GM12878 (cell line): ENCODE data around the gene RAB44. TPM values are rescaled to one million over a fixed set of nuclear protein-coding genes. Genes with fewer than 3 reads are reported as not detected.
A peak's percentile ranks its signal among the peaks of the same experiment; 100 is the strongest.

Experiments
- ATAC-seq: fragments of 200-7000 bp; cut with Tn5 transposase; 3 replicates; pipeline ENCODE4 v1.9.1; 2020; ENCODE audit warnings: mild to moderate bottlenecking, moderate library complexity
- BruUV-seq: library from RNA; stranded (reverse); fragments of 400-500 nt; replicated peaks from 2 replicates; lab custom pipeline; 2021; lab: Mats Ljungman, UMichigan
- CTCF ChIA-PET: fragments of 300-600 bp; sonication (Branson Sonifier 250); formaldehyde crosslinking; extraction: SDS; loops from one replicate; lab custom pipeline; 2021; ENCODE audit warnings: inconsistent platforms; lab: Yijun Ruan, JAX
- POLR2A ChIA-PET: fragments of 350-600 bp; formaldehyde crosslinking; extraction: SDS; loops from one replicate; lab custom pipeline; 2021; ENCODE audit warnings: inconsistent platforms; lab: Charles Lee
- RAD21 ChIA-PET: fragments of 300-600 bp; sonication (Branson Sonifier 250); formaldehyde crosslinking; loops from one replicate; lab custom pipeline; 2023; ENCODE audit warnings: antibody characterized with exemption; ENCODE audit not compliant: unreplicated experiment; lab: Charles Lee
- SMC1A ChIA-PET: fragments of 300-600 bp; sonication (Branson Sonifier 250); formaldehyde crosslinking; loops from one replicate; lab custom pipeline; 2023; ENCODE audit not compliant: unreplicated experiment, uncharacterized antibody; lab: Charles Lee
- DNase-seq: peaks from one replicate; pipeline ENCODE4 v3.0.0-alpha.2; 2011; ENCODE audit warnings: low read depth, low spot score
- FAIRE-seq: peaks from 3 replicates; lab custom pipeline; 2011; peaks lifted over from hg19 to GRCh38; lab: Jason Lieb, UNC
- H2AFZ ChIP-seq: 2 replicates; pipeline ENCODE4 v1.6.0; 2011; ENCODE audit warnings: low read depth, low read length, control low read depth; ENCODE audit not compliant: control insufficient read depth
- H3K27ac ChIP-seq: 2 replicates; pipeline ENCODE4 v1.5.1; 2011; ENCODE audit warnings: control low read depth; ENCODE audit not compliant: control insufficient read depth, insufficient read depth
- H3K27me3 ChIP-seq, 2 experiments: replicated peaks in 1 of 2; 2 replicates each; pipeline versions ENCODE4 v1.6.0 to v1.6.1; 2011; ENCODE audit warnings: low read length in 1 of 2; ENCODE audit not compliant: control insufficient read depth in 2 of 2, insufficient read depth in 2 of 2
- H3K36me3 ChIP-seq, 2 experiments: 2 replicates each; pipeline ENCODE4 v1.5.1; 2011; ENCODE audit warnings: low read length in 1 of 2; ENCODE audit not compliant: control insufficient read depth in 2 of 2, insufficient read depth in 2 of 2
- H3K4me1 ChIP-seq: 2 replicates; pipeline ENCODE4 v1.6.1; 2011; ENCODE audit warnings: mild to moderate bottlenecking, low read length, moderate library complexity, mixed read lengths; ENCODE audit not compliant: control insufficient read depth, insufficient read depth
- H3K4me2 ChIP-seq: 2 replicates; pipeline ENCODE4 v1.6.0; 2011; ENCODE audit warnings: control low read depth; ENCODE audit not compliant: control insufficient read depth, insufficient read depth
- H3K4me3 ChIP-seq: fragments of 200-600 bp; sonication (generic); 2 replicates; pipeline ENCODE4 v1.5.1; 2016
- H3K79me2 ChIP-seq: 2 replicates; pipeline ENCODE4 v1.6.0; 2011; ENCODE audit warnings: low read length; ENCODE audit not compliant: control insufficient read depth, insufficient read depth
- H3K9ac ChIP-seq: 2 replicates; pipeline ENCODE4 v1.8.0; 2011; ENCODE audit warnings: low read length, control low read depth, mixed read lengths; ENCODE audit not compliant: control insufficient read depth, insufficient read depth
- H3K9me3 ChIP-seq: replicated peaks from 3 replicates; pipeline ENCODE4 v1.5.1; 2011; ENCODE audit warnings: mild to moderate bottlenecking, low read length; ENCODE audit not compliant: control insufficient read depth, insufficient read depth
- H4K20me1 ChIP-seq: 2 replicates; pipeline ENCODE4 v1.6.0; 2011; ENCODE audit not compliant: control insufficient read depth, insufficient read depth
- ASH2L ChIP-seq: fragments of 300-600, 200-600 bp; sonication (generic); IDR thresholded peaks from 2 replicates; pipeline ENCODE4 v1.6.1; 2017; ENCODE audit warnings: low read depth, mild to moderate bottlenecking, borderline replicate concordance
- HDAC6 ChIP-seq: fragments of 200-600 bp; sonication (generic); IDR thresholded peaks from one replicate; pipeline ENCODE4 v1.8.0; 2017; ENCODE audit warnings: antibody characterized with exemption; ENCODE audit not compliant: unreplicated experiment
- HDGF ChIP-seq: fragments of 450-650 bp; IDR thresholded peaks from 2 replicates; pipeline ENCODE4 v1.6.1; 2016; ENCODE audit warnings: antibody characterized with exemption
- NFYB ChIP-seq: IDR thresholded peaks from 2 replicates; pipeline ENCODE4 v1.6.1; 2011; ENCODE audit warnings: low read depth, mild to moderate bottlenecking, low read length, improper control_type of control experiment, moderate library complexity; ENCODE audit not compliant: insufficient read depth
- PML ChIP-seq: IDR thresholded peaks from 2 replicates; pipeline ENCODE4 v1.6.1; 2012; ENCODE audit warnings: low read length, inconsistent platforms
- RELA ChIP-seq: fragments of 450-650 bp; IDR thresholded peaks from 2 replicates; pipeline ENCODE4 v1.8.0; 2014; ENCODE audit warnings: borderline replicate concordance; ENCODE audit not compliant: partially characterized antibody
- RUNX3 ChIP-seq: IDR thresholded peaks from 2 replicates; pipeline ENCODE4 v1.6.1; 2012; ENCODE audit warnings: low read length, inconsistent platforms
- SIN3A ChIP-seq: IDR thresholded peaks from 2 replicates; pipeline ENCODE4 v1.6.1; 2012; ENCODE audit warnings: low read depth, low read length, improper control_type of control experiment
- SMARCA5 ChIP-seq: fragments of 450-650 bp; IDR thresholded peaks from 2 replicates; pipeline ENCODE4 v1.6.1; 2017; ENCODE audit warnings: mild to moderate bottlenecking
- SP1 ChIP-seq: IDR thresholded peaks from one replicate; pipeline ENCODE4 v1.6.1; 2011; ENCODE audit warnings: low read depth, low read length
- TARDBP ChIP-seq: IDR thresholded peaks from 2 replicates; pipeline ENCODE4 v1.6.1; 2016; ENCODE audit warnings: borderline replicate concordance
- TBL1XR1 ChIP-seq: IDR thresholded peaks from 2 replicates; pipeline ENCODE4 v1.6.1; 2012; ENCODE audit warnings: low read depth, low read length, improper control_type of control experiment
- WRNIP1 ChIP-seq: IDR thresholded peaks from 2 replicates; pipeline ENCODE4 v1.6.1; 2011; ENCODE audit warnings: low read depth, low read length, improper control_type of control experiment, borderline replicate concordance
- ZNF384 ChIP-seq: IDR thresholded peaks from 2 replicates; pipeline ENCODE4 v1.6.1; 2012; ENCODE audit warnings: low read depth, mild to moderate bottlenecking, low read length, improper control_type of control experiment, borderline replicate concordance
- WGBS: methylation state at CpG from one replicate; pipeline ENCODE4 v1.1.6; 2016; ENCODE audit warnings: low lambda C conversion rate; ENCODE audit not compliant: insufficient replicate concordance, insufficient coverage; ENCODE audit errors: missing lambda C conversion rate; 5-methylcytosine and 5-hydroxymethylcytosine counted together
- in situ Hi-C: fragments of 300-500 bp; cut with MboI; formaldehyde crosslinking; loops from 9 replicates; pipeline ENCODE4 v1.14.3; 2018; ENCODE audit warnings: mixed read lengths
- intact Hi-C: fragments of 100-400 bp; cut with micrococcal nuclease; formaldehyde crosslinking; loops from one replicate; pipeline ENCODE4 v1.14.2; 2022; ENCODE audit not compliant: unreplicated experiment
- polyA plus RNA-seq, 11 experiments: library from polyadenylated mRNA; depleted of rRNA in 4 of 11; unstranded in 6 of 11; stranded (reverse) in 5 of 11; fragments of >200 nt; fragmentation: Nextera tagmentation in 4 of 11; fragmentation: Illumina TruSeq in 1 of 11; extraction: Ambion mirVana in 4 of 11; extraction: Trizol in 1 of 11; gene quantifications; 1 replicate in 1 of 11; 2 replicates in 10 of 11; pipeline versions ENCODE4 v1.2.1 to v1.2.3, GENCODE V29; 2011 to 2016; ENCODE audit warnings: inconsistent platforms in 2 of 11, missing spikeins in 2 of 11, low read depth in 1 of 11
- total RNA-seq, 4 experiments: library from RNA; depleted of rRNA in 3 of 4; stranded (reverse); fragments of >200 nt in 3 of 4; fragmentation: Illumina TruSeq in 1 of 4; extraction: Trizol in 1 of 4; gene quantifications; 2 replicates each; pipeline versions ENCODE4 v1.2.1 to v1.2.3, GENCODE V29; 2013 to 2021
- TF ChIP-seq, protein P1 (sequence below): IDR thresholded peaks from 2 replicates; pipeline ENCODE4 v1.6.1; 2012; ENCODE audit warnings: low read depth, low read length, improper control_type of control experiment
- TF ChIP-seq, protein P2 (sequence below): IDR thresholded peaks from 2 replicates; pipeline ENCODE4 v1.6.1; 2011; ENCODE audit warnings: low read depth, mild to moderate bottlenecking, low read length, moderate library complexity, borderline replicate concordance; ENCODE audit errors: extremely low read depth
- TF ChIP-seq, protein P3 (sequence below): fragments of 150-350 bp; IDR thresholded peaks from 2 replicates; pipeline ENCODE4 v1.6.1; 2016; ENCODE audit warnings: low read depth, low read length

The RAB44 gene
- total and polyA plus RNA-seq, 10 of the 15 experiments (the other 5 are each of a cell fraction or from before 2014, with no cell fraction given) = 0.01 to 0.08 (median 0.05) TPM; not detected in 2

GRCh38 chr6:36765594-36766398 lies 68.2 kb downstream of the RAB44 start:
- no peak overlapping the region for H3K4me3 ChIP-seq
- RAD21 ChIA-PET = interaction anchor here (0.6 to 7.2 kb wide), 28 partner anchors 7 to 445 kb away, joined by 3 to 102 read pairs (median 4); partner anchors contain the start of genes C6orf89, FGD2 and PPIL1
- 36% methylated on average over 17 of the region's 17 CpGs for WGBS
- peaks cover 17% of the 10 kb centered on the region for H3K4me1 ChIP-seq
- no peaks in the 10 kb centered on the region for H3K79me2 ChIP-seq
- in situ Hi-C loops (loop anchor here (5.0 to 10.0 kb wide), 3 partner anchors 247 to 447 kb away; partner anchors contain the start of gene PIM1), intact Hi-C loops (loop anchor here (1.0 to 10.0 kb wide), 5 partner anchors 17 to 445 kb away; partner anchors contain the start of gene PIM1)
- BruUV-seq = no TSS peak
- no peak overlapping the region for H3K27ac ChIP-seq
- ATAC-seq (peak; percentile 98), DNase-seq (no peak), FAIRE-seq (peak; percentile 96)
- H3K27me3 ChIP-seq = no peaks in the 10 kb centered on the region
- CTCF ChIA-PET = interaction anchor here (0.6 to 15.9 kb wide), 50 partner anchors 9 to 549 kb away, joined by 3 to 330 read pairs (median 5); partner anchors contain the start of genes C6orf89, MTCH1 and PPIL1
- no peaks in the 10 kb centered on the region for H3K9me3 ChIP-seq
- no peaks in the 10 kb centered on the region for H4K20me1 ChIP-seq
- H3K9ac ChIP-seq = no peak overlapping the region
- peak overlapping the region; percentile 4; the same call in 1 of the 2 replicates for H2AFZ ChIP-seq
- no peaks in the 10 kb centered on the region; a peak in 1 of 4 replicates for H3K36me3 ChIP-seq
- POLR2A ChIA-PET = interaction anchor here (0.9 to 1.7 kb wide), 4 partner anchors 14 to 405 kb away, joined by 3 to 6 read pairs (median 3); no protein-coding TSS in a partner anchor
- SMC1A ChIA-PET = interaction anchor here (0.8 to 9.7 kb wide), 17 partner anchors 10 to 445 kb away, joined by 3 to 120 read pairs (median 7); no protein-coding TSS in a partner anchor
- H3K4me2 ChIP-seq = peak overlapping the region; percentile 21
- TF ChIP-seq NFYB (no peak), HDGF (no peak), WRNIP1 (no peak), ASH2L (no peak), RELA (peak; percentile 23), RUNX3 (peak; percentile 83), ZNF384 (no peak), SIN3A (no peak), TARDBP (no peak), SMARCA5 (peak; percentile 80), TBL1XR1 (no peak), SP1 (no peak), PML (no peak), HDAC6 (no peak)
- TF ChIP-seq, protein P1, sequence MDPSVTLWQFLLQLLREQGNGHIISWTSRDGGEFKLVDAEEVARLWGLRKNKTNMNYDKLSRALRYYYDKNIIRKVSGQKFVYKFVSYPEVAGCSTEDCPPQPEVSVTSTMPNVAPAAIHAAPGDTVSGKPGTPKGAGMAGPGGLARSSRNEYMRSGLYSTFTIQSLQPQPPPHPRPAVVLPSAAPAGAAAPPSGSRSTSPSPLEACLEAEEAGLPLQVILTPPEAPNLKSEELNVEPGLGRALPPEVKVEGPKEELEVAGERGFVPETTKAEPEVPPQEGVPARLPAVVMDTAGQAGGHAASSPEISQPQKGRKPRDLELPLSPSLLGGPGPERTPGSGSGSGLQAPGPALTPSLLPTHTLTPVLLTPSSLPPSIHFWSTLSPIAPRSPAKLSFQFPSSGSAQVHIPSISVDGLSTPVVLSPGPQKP = no peak
- TF ChIP-seq, protein P2, sequence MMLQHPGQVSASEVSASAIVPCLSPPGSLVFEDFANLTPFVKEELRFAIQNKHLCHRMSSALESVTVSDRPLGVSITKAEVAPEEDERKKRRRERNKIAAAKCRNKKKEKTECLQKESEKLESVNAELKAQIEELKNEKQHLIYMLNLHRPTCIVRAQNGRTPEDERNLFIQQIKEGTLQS = no peak
- TF ChIP-seq, protein P3, sequence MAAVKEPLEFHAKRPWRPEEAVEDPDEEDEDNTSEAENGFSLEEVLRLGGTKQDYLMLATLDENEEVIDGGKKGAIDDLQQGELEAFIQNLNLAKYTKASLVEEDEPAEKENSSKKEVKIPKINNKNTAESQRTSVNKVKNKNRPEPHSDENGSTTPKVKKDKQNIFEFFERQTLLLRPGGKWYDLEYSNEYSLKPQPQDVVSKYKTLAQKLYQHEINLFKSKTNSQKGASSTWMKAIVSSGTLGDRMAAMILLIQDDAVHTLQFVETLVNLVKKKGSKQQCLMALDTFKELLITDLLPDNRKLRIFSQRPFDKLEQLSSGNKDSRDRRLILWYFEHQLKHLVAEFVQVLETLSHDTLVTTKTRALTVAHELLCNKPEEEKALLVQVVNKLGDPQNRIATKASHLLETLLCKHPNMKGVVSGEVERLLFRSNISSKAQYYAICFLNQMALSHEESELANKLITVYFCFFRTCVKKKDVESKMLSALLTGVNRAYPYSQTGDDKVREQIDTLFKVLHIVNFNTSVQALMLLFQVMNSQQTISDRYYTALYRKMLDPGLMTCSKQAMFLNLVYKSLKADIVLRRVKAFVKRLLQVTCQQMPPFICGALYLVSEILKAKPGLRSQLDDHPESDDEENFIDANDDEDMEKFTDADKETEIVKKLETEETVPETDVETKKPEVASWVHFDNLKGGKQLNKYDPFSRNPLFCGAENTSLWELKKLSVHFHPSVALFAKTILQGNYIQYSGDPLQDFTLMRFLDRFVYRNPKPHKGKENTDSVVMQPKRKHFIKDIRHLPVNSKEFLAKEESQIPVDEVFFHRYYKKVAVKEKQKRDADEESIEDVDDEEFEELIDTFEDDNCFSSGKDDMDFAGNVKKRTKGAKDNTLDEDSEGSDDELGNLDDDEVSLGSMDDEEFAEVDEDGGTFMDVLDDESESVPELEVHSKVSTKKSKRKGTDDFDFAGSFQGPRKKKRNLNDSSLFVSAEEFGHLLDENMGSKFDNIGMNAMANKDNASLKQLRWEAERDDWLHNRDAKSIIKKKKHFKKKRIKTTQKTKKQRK = no peak
